Sciatic nerve (tissue), 2 donors: ENCODE measurements around the gene IL20RA. TPM values are rescaled to one million over a fixed set of nuclear protein-coding genes. Genes with fewer than 3 reads are reported as not detected.
"Not testable (repeated sequence)": the region's sequence is repeated elsewhere in the genome, so short reads cannot be mapped to it uniquely, and the experiment has no call there.

Experiments used
- ATAC-seq: fragments of 200-7000 bp; cut with Tn5 transposase; one replicate; pipeline ENCODE4 v1.9.1; 2020; ENCODE audit warnings: mild to moderate bottlenecking, moderate library complexity
- DNase-seq: peaks from one replicate; pipeline ENCODE4 v3.0.0-alpha.2; 2020; ENCODE audit warnings: low spot score
- intact Hi-C: fragments of 100-400 bp; cut with DNase I; formaldehyde crosslinking; loops from one replicate; pipeline ENCODE4 v1.14.2; 2022
- total RNA-seq: library from RNA; stranded (reverse); fragmentation: NEBNext Ultra II Directional; extraction: Animal tissue kit (Norgen Biotek cat#: 25700); gene quantifications from one replicate; pipeline ENCODE4 v1.2.1, GENCODE V29; 2021
- donor health status: DM: no; HTN: no; CAD: no.
- donor health status: DM: no; HTN: no; CAD: no.

IL20RA gene, protein sequence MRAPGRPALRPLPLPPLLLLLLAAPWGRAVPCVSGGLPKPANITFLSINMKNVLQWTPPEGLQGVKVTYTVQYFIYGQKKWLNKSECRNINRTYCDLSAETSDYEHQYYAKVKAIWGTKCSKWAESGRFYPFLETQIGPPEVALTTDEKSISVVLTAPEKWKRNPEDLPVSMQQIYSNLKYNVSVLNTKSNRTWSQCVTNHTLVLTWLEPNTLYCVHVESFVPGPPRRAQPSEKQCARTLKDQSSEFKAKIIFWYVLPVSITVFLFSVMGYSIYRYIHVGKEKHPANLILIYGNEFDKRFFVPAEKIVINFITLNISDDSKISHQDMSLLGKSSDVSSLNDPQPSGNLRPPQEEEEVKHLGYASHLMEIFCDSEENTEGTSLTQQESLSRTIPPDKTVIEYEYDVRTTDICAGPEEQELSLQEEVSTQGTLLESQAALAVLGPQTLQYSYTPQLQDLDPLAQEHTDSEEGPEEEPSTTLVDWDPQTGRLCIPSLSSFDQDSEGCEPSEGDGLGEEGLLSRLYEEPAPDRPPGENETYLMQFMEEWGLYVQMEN
- 3.3 TPM for total RNA-seq

DNA sequence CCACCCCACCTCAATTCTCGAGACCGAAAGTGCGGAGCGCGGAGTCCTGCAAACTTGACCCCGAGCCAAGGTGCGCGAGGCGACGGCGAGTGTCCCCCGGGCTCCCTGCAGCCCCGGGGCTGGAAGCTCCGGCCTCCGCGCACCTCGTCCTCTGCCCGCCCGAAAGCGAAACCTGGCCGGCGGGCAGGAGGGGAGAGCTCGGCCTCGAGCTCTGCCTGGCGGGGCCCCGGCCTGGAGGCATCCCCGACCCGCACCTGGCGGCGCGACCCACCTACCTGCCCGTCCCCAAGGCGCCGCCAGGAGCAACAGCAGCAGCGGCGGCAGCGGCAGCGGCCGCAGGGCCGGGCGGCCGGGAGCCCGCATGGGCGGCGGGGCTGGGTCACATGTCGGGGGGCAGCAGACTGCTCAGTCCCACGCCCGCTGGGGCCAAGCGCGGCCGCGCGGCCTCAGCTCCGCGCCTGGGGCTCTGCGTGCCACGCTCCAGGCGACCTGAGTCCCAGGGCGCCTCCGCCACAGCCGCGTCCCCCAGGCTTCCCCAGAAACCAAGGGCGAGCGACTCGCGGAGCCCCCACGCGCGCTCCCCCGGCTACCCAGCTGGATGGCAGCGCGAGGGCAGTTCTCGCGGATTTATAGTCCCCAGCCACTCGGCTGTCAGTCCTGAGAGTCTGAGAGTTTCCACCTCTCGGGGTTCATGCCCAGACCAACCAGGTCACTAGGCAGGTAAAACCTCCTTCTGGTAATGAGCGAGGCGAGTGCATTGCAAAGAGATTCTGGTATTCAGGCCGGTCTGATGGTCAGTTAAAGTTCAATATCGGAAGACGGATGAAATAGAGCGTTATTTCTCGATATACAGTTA lies at the start of gene IL20RA:
Gene IL20RA (minus strand): TSS at position 600 of the 856 bp plus-strand sequence. CDS start 237 bp downstream, at position 363.
- ATAC-seq (peak; percentile 61), DNase-seq (peak; percentile 64)
- intact Hi-C loops, result no loop called here

DNA sequence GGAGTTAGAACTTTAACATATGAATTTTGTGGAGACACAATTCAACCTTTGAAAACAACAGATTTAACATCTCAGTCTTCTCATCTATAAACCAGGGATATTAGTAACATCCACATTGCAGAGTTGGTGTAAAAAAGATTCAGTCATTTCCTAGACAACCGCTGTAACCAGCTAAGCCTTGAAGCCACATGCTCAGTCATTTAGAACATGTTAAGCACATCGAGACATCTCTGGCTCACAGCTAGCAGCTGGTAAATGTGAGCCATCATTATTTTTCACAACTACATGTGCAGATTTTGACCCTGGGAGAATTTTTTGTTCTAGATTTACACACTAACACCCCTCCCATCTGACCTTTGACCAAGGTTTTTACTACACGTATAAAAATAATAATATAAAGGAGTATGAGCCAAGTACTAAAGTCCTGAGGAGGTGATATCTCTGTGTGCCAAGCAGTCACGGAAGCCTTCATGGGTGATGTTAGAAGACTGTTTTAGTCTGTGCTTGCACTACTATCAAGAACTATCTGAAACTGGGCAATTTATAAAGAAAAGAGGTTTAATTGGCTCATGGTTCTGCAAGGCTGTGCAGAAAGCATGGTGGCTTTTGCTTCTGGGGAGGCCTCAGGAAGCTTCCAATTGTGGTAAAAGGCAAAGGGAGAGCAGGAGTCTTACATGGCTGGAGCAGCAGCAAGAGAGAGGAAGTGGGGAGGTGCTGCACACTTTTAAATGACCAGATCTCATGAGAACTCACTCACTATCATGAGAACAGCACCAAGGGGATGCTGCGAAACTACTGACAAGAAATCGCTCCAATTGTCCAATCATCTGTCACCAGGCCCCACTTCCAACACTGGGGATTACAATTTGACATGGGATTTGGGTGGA lies 48.7 kb upstream of the IL20RA start:
- ATAC-seq (no peak), DNase-seq (no peak)
- intact Hi-C loops, result no loop called here

DNA sequence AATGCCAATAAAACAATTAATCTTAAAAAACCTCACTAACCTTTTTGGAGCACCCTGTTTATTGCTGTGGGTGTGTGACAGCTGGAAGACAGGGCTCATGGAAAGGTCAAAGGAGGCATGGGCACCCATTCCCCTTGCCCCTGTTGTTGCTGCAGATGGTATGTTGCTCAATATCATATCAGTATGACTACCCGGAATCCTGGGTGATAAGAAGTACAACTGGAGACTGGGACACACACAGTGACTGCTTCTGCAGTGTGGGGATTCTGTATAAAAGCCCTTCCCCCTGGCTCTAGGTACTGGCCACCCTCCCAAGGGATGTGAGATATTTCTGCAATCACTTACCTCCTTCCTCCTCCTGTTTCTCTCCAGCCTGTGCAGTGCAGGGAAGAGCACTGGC lies 47.3 kb upstream of the IL20RA start:
- intact Hi-C loops, result no loop called here
- DNase-seq (no peak), ATAC-seq (no peak)

DNA sequence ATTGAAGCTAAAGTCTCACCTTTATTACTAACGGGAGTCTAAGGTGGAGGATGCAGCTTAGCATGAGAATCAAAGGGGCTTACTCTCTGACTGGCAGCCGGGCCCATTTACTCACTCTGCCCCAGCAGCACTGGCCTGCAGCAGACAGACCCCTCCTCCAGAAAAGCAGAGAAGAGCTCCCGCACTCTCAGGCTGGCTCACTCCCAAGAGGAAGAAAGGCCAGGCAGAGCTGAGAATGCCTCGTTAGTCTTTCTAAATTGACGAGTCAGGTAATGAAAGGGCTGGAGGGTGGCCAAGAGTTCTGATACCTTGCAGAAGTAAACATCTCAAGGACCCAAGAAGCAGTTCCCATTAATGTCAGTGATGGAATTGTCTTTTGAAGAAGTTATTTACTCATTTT lies 44.5 kb upstream of the IL20RA start:
- no peak for DNase-seq
- intact Hi-C loops, result no loop called here
- no peak for ATAC-seq

DNA sequence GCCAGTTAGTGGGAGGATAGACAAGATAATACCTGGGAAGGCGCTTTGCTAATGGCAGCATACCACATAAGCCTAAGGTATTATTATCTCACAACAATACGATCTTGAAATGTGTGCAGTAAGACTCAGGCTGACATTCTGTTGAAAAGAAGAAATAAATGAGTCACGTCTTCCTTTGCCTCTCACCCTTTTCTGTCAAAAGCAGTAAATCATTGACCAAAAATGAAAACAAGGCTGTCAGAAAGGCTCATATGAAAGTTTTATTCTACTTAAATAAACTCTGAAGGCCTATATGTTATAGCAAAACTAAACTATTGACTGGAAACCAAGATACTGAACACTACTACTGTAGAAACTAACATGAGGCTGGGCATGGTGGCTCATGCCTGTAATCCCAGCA lies 43.1 kb upstream of the IL20RA start:
- intact Hi-C loops, result no loop called here
- ATAC-seq, result no peak
- no peak for DNase-seq

DNA sequence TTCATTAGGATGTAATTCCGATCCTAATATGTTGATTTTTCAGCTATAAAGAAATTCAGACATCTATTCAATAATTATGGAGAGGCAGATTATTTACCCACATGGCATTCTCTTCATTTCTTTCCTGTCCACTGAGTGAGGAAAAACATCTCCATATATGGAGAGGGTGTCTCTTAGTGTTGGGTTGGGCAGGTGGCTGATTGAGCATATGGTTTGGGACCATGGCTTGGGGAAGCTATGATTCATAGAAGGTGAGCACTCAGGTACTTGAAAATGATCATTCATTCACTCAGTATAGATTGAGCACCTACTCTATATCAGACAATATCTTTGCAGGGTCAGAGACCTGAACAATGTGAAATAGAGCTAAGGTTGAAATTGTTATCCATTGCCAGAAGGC lies 41.3 kb upstream of the IL20RA start:
- ATAC-seq, result no peak
- intact Hi-C loops, result no loop called here
- no peak for DNase-seq

DNA sequence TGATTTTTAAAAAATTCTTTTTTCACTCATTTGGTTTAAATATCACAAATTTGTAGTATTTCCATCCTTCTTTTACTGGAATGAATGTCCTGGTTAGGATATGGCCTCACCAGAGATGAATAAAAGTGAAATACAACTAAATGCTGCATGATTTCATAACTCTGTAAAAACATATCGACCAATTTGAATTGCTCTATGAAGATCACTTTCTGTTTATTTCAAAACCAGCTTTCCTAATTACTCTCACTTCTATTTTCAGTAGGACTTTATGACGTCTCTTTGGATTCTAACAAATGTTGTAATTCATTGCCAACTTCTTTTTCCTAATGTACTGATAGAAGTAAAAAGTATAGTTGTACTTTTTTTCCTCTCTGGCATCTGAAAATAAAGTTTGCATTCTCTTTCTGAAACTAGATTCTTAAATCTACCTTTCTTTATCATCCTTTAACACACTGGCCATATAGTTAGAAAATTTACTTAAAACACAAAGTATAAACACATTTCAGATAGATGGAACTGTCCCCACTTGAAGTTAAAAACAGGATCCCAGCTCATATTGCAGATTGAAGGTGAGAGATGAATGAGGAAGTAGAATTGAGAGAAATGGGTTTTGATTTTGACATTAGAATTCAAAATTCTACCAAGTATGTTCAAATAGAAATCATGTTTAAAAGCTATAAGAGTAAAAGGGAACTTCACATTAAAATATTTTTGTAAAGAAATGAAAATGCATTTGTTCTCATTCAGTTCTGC lies 40.3 kb upstream of the IL20RA start:
- no peak for ATAC-seq
- no peak for DNase-seq
- intact Hi-C loops, result no loop called here

DNA sequence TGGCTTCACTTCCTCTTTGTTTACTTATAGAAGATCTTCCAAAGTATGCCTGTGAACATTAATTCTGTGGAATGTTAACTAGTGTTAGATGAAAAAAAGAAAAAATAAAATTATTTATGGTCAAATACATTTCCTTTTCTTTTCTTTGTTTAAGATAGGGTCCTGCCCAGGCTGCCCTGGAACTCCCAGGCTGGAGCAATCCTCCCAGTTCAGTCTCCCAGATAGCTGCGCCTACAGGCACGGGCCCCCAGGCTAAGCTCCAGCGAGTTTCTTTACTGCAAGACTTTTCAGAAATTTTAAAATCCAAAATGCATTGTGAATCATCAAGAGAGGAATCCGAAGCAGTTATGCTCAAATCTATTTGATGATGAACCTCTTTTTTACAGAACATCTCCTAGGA lies 39.3 kb upstream of the IL20RA start:
- DNase-seq, result no peak
- intact Hi-C loops, result no loop called here
- ATAC-seq, result no peak

DNA sequence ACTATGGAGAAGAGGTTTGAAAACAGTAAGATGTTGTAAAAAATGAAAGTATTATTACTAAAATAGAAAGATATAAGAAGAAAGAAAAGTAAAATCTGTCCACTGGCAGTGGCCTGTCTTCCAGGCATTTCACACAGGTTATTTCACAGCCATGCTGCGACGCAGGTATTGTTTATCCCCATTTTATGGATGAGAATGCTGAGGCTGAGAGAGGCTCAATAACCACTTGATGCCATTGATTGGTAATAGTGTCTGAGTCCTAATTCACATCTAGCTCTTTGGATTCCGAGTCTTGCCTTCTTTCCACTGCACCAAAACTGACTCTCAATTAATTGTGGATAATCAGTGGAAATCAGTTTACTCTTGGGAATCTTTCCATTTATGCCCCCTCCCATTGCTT lies 37.2 kb upstream of the IL20RA start:
- intact Hi-C loops, result no loop called here
- DNase-seq (no peak), ATAC-seq (no peak)

DNA sequence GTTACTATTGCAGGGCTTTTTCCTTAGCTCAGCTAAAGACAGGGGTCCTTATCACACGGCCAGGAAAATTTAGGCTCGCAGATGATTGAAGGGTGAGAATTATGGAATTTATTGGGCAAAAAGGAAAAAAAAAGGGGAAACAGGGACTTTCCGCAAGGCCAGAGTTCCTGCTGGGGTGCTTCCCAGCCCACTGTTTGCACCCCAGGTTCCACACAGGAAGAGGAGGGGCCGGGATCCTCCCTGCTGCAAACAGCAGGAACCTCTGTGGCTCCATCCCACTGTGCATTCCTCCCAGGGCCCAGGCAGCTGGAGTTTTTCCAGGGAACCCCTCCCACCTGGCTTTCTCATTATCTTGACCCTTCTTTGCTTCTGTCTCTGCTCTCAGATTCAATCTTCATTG lies 35.9 kb upstream of the IL20RA start:
- intact Hi-C loops, result no loop called here
- ATAC-seq (no peak), DNase-seq (no peak)

DNA sequence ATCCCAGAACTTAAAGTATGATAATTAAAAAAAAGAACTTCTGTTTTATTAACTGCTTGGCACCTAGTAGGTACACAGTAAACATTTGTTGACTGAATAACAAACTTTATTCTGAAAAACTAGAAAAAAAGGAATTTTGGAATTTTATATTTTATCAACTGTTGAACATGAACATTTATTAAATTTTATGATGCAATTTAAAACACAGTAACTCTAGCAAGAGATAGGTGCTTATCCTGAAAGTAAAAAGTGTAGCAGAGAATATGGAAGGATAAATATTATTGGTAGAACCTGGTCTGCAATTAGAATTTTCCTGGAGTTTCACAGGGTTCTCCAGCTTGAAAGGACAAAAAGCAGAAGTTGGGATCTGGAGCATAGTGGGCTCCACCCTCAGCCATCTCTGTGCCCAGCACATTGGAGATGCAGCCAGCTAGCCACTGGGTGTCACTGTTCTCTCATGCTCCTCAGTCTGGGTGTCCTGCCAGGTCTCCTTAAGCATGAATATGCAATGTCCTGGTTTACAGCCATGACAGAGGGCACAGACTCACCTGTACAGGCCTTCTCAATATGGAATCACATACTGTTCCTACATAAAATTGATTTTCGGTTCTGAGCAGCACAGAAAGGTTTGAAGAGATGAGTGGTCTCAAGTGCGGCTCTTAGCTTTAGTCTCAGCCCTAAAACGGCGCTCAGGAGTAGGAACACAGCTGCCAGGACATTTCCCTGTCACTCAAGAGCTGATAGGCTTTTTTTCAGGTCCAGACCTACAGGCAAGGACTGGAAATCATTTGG lies 31.7 kb upstream of the IL20RA start:
- DNase-seq (peak; percentile 82), ATAC-seq (peak; percentile 99)
- intact Hi-C loops, result no loop called here

DNA sequence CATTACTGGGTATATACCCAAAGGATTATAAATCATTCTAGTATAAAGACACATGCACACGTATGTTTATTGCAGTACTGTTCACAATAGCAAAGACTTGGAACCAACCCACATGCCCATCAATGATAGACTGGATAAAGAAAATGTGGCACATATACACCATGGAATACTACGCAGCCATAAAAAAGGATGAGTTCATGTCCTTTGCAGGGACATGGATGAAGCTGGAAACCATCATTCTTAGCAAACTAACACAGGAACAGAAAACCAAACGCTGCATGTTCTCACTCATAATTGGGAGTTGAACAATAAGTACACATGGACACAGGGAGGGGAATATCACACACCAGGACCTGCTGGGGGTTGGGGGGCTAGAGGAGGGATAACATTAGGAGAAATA lies 31.0 kb upstream of the IL20RA start:
- ATAC-seq, DNase-seq, intact Hi-C loops: not testable (repeated sequence)

DNA sequence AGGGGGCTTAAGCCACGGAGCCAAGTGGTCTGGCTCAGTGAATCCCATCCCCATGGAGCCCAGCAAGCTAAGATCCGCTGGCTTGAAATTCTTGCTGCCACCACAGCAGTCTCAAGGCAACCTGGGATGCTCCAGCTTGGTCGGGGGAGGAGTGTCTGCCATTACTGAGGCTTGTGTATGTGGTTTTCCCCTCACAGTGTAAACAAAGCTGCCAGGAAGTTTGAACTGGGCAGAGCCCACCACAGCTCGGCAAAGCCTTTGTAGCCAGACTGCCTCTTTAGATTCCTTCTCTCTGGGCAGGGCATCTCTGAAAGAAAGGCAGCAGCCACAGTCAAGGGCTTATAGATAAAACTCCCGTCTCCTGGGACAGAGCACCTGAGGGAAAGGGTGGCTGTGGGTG lies 25.5 kb upstream of the IL20RA start:
- intact Hi-C loops, result no loop called here
- no peak for ATAC-seq
- no peak for DNase-seq

DNA sequence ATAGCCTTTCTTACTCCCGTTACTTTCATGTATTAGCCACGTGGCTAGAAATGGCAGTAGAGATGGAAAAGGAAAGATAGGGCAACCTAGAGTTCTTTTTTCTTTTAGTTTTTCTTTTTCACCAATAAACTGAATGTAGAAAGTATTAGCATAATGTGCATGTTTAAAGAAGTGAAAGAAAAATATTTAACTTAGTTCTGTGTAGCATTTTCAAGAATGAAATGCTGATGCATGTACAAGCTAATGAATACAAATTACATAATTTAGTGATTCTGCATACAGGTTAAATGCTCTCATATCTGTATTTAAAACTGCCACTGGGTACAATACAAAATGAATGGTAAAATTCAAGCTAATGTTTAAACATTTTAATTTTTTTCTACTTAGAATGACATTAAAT lies 22.6 kb upstream of the IL20RA start:
- intact Hi-C loops, result no loop called here
- no peak for DNase-seq
- ATAC-seq, result no peak

DNA sequence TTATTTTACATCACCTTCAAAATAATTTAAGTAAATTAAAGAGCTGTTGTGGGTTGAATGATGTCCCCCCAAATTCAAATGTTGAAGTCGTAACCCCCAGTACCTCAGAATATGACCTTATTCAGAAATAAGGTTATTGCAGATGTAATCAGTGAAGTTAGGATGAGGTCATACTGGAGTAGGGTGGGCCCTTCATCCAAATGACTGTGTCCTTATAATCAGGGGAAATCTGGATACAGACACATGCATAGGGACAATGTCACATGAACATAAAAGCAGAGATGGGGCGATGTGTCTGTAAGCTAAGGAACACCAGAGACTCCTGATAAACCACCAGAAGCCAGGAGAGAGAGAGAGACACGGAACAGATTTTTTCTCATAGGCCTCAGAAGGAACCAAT lies 13.3 kb upstream of the IL20RA start:
- no peak for ATAC-seq

DNA sequence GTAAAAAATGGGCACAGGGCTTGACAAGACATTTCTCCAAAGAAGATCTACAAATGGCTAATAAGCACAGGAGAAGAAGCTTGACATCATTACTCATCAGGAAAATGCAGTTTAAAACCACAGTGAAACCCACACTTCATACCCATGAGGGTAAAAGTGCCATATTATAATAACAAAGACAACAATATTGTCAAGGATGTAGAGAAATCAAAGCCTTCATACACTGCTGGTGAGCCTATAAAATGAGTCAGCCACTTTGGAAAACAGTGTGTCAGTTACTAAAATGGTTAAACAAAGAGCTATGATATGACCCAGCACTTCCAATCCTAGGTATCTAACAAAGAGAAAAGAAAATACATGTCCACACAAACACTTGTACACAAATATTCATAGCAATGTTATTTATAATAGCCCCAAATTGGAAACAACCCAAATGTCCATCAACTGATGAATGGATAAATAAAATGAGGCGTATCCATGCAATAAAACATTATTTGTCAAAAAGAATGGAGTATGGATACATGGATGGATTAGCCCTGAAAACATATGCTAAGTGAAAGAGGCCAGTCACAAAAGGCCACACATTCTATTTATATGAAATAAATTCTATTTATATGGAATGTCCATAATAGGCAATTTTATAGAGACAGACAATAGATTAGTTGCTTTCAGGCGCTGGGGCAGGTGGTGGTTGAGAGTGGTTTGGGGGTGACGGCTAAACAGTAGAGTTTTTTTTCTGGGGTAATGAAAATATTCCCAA lies 11.5 kb upstream of the IL20RA start:
- no peak for DNase-seq
- intact Hi-C loops, result no loop called here
- no peak for ATAC-seq

More for the DNA sequence above, 13.3 kb upstream of the IL20RA start:
- intact Hi-C loops, result no loop called here
- no peak for DNase-seq
